NB4 (cell line): ENCODE data around the gene PKNOX2.

Source experiments
- DNase-seq: peaks from one replicate; pipeline ENCODE4 v3.0.0; 2010; ENCODE audit warnings: low read depth
- H3K4me3 ChIP-seq: one replicate; pipeline ENCODE4 v1.5.1; 2011; ENCODE audit warnings: mild to moderate bottlenecking, low read depth, low read length, moderate library complexity
- MYC ChIP-seq: IDR thresholded peaks from 2 replicates; pipeline ENCODE4 v1.6.1; 2011; ENCODE audit warnings: low read depth, low read length
- POLR2A ChIP-seq: IDR thresholded peaks from 2 replicates; pipeline ENCODE4 v1.6.1; 2011; ENCODE audit warnings: mild to moderate bottlenecking; ENCODE audit not compliant: insufficient read length; ENCODE audit errors: extremely low read depth
- TF ChIP-seq, protein P1 (sequence below): IDR thresholded peaks from one replicate; pipeline ENCODE4 v1.5.1; 2012; ENCODE audit warnings: low read depth, low read length
- TF ChIP-seq, protein P2 (sequence below): IDR thresholded peaks from 2 replicates; pipeline ENCODE4 v1.6.1; 2011; ENCODE audit warnings: low read depth, low read length

PKNOX2 gene

DNA sequence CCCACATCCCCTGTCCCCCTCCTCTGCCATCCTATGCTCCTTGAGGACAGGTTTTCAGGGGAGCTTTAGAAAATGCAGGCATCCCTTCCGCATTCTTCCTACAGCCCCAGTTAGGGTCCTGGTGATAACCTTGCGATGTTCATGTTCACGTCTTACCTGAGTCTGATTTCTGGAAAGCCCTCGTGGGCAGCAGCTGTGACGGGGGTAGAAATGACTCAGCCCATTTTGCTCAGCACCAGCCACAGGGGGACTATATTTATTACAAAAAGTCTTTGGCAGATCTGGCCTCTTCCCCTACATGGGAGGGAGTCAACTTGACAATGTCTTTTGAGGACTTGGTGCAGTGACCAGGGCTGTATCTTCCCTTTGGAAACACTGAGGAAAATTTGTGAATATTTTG lies 12.3 kb downstream of the PKNOX2 start:
- H3K4me3 ChIP-seq = no peak overlapping the region
- DNase-seq = no peak
- no peak for TF ChIP-seq MYC
- TF ChIP-seq, protein P1, sequence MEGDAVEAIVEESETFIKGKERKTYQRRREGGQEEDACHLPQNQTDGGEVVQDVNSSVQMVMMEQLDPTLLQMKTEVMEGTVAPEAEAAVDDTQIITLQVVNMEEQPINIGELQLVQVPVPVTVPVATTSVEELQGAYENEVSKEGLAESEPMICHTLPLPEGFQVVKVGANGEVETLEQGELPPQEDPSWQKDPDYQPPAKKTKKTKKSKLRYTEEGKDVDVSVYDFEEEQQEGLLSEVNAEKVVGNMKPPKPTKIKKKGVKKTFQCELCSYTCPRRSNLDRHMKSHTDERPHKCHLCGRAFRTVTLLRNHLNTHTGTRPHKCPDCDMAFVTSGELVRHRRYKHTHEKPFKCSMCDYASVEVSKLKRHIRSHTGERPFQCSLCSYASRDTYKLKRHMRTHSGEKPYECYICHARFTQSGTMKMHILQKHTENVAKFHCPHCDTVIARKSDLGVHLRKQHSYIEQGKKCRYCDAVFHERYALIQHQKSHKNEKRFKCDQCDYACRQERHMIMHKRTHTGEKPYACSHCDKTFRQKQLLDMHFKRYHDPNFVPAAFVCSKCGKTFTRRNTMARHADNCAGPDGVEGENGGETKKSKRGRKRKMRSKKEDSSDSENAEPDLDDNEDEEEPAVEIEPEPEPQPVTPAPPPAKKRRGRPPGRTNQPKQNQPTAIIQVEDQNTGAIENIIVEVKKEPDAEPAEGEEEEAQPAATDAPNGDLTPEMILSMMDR = no peak
- TF ChIP-seq, protein P2, sequence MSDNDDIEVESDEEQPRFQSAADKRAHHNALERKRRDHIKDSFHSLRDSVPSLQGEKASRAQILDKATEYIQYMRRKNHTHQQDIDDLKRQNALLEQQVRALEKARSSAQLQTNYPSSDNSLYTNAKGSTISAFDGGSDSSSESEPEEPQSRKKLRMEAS = no peak
- TF ChIP-seq POLR2A = no peak

DNA sequence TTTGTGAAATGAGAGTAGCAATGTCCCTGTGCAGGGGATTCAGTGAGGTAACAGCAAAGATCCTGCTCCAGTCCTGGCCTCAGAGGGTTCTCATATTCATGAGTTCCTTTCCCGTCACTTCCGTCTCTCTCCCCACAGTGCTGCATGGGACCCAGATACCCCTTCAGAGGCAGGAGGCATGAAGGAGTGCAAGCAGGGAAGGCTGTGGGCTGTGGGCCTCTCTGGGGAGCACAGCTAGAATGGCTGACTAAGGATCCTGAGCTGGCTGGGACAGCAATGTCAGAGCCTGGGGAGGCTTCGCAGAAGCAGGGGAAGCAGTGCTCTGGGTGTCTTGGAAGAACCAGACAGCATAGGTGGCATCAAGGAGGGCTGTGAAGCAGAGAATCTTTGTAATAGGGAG lies 13.0 kb downstream of the PKNOX2 start:
- H3K4me3 ChIP-seq = no peak overlapping the region
- TF ChIP-seq POLR2A (no peak), MYC (no peak)
- TF ChIP-seq, protein P2 = no peak
- TF ChIP-seq, protein P1 = no peak
- DNase-seq = no peak

DNA sequence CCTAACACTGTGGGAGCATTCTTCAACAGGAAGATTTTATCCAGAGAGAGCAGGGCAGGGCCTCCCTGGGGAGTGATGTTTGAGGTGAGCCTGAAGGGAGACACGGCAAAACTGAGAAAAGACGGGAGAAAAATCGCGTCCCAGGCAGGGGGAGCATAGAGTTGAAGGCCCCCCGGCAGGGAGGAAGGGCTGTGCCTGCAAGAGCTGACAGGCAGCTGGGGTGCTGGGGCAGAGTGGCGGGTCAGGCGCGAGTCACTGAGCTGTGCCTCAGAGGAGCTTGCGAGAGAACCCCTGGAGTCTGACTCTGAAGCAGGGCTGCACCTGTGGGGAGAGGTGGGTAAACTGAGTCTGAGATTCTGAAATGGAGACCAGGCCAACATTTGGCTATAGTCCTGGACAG lies 14.8 kb downstream of the PKNOX2 start:
- DNase-seq = no peak
- H3K4me3 ChIP-seq = no peak overlapping the region
- no peak for TF ChIP-seq MYC
- TF ChIP-seq, protein P2 = no peak
- TF ChIP-seq, protein P1 = no peak
- no peak for TF ChIP-seq POLR2A

DNA sequence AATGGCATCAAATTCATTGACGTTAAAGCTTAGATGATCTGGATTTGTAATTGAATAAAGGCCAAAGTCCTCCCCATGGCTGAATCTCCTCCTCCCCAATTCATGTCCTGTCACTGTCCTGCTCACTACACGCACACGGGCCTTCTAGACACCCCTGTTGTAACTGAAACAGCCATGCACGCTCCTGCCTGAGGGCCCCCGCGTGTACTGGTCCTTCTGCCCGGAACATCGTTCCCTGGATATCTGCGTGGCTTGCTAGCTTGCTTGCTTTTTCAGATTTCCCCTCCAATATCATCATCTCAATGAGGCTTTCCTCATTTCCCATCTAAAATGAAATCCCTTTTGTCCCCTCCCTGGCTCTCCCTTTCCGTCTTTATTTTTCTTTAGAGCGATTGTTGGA lies 15.3 kb downstream of the PKNOX2 start:
- no peak overlapping the region for H3K4me3 ChIP-seq
- TF ChIP-seq POLR2A (no peak), MYC (no peak)
- TF ChIP-seq, protein P1 = no peak
- TF ChIP-seq, protein P2 = no peak
- no peak for DNase-seq

DNA sequence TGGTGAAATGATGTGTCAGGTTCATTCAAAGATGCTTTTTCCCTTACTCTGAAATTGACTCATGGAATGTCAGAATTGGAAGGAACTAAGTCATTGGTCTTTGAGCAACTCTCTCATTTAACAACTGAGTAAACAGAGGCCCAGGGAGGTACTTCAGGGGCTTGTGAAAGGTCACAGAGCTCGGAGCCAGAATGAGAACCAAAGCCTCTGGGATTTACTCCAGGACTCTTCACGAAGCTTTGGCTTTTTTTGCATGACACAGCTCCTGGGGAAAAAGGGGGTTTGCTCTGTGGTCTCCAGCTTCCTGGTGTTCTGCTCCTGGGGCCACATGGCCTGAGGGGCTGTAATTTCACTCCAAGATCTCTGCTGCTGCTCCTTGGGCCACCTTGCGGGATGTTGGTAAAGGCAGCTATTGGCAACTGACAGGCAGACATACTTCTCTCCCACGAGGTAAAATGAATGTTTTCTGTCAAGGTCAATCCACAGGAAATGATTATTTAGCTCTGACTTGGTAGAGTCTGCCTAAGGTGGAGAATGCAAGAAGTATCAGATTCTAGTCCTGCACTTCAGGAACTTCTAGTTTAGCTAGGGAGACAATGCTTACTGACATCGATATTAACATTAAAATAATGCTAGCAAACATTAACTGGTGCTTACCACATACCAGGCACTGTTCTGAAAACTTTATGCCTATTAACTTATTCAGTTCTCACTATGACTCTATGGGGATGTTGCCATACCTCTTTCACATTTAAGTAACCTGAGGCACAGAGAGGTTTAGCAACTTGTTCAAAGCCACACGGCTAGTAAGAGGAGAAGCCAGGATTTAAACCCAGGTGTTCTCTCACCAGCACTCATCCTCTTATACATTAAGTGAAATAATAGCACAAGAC lies 16.1 kb downstream of the PKNOX2 start:
- no peak for TF ChIP-seq POLR2A
- TF ChIP-seq, protein P2 = no peak
- no peak for TF ChIP-seq MYC
- TF ChIP-seq, protein P1 = no peak
- no peak for DNase-seq
- no peak overlapping the region for H3K4me3 ChIP-seq
